ENCODE results near the gene HNRNPA1L2. TPM values are rescaled to one million over a fixed set of nuclear protein-coding genes. Genes with fewer than 3 reads are reported as not detected.

Gene HNRNPA1L2
- total RNA-seq, 1 experiment from 2014 or later = 9.1 TPM

DNA sequence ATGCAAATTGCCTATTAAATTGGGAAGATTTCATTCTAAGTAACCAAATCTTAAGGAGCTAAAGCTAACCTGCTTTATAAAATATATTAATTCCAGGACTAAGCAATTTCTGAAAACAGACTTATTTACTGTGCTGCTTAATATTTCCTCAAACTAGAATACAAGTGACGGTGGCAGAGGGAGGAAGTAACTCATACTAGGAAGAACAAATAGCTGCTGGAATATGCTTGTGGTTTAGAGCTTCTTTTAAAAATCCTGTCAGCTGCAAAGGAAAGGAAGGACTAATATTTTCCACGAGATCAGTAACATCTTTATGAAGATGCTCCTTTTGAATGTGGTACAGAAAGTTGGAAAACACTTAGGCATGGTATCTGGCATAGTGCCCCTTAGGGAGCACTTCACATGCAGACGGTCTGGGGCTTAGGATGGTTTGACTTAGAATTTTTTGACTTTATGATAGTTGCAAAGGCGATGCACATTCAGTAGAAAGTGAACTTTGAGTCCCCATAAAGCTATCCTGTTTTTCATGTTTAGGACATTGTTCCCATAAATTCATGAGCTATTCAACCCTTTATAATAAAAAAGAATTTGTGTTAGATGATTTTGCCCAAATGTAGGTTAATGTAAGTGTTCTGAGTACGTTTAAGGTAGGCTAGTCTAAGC, 3.4 kb upstream of the HNRNPA1L2 start:
- no TSS peak for BruUV-seq (replicated peaks)
- no peaks in the 10 kb centered on the region for H3K27me3 ChIP-seq (replicated peaks; ENCODE audit: control insufficient read depth, insufficient read depth, low read length)
- ChIA-PET POLR2A (interaction anchor here (0.6 to 1.3 kb wide), 2 partner anchors 13 to 15 kb away, joined by 4 to 6 read pairs; partner anchors contain the start of gene SUGT1), CTCF (interaction anchor here (0.7 to 0.9 kb wide), 2 partner anchors 13 to 99 kb away, joined by 3 to 4 read pairs; partner anchors contain the start of gene SUGT1)
- TF ChIP-seq, protein P1, sequence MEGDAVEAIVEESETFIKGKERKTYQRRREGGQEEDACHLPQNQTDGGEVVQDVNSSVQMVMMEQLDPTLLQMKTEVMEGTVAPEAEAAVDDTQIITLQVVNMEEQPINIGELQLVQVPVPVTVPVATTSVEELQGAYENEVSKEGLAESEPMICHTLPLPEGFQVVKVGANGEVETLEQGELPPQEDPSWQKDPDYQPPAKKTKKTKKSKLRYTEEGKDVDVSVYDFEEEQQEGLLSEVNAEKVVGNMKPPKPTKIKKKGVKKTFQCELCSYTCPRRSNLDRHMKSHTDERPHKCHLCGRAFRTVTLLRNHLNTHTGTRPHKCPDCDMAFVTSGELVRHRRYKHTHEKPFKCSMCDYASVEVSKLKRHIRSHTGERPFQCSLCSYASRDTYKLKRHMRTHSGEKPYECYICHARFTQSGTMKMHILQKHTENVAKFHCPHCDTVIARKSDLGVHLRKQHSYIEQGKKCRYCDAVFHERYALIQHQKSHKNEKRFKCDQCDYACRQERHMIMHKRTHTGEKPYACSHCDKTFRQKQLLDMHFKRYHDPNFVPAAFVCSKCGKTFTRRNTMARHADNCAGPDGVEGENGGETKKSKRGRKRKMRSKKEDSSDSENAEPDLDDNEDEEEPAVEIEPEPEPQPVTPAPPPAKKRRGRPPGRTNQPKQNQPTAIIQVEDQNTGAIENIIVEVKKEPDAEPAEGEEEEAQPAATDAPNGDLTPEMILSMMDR (IDR thresholded peaks at IDR 0.05; ENCODE audit: insufficient read depth in 1 of 2, low read depth in 1 of 2, low read length in 1 of 2, severe bottlenecking in 1 of 2, unreplicated experiment in 1 of 2) = no peak
- H3K36me3 ChIP-seq (ENCODE audit: control insufficient read depth, insufficient read depth, low read length) = no peaks in the 10 kb centered on the region
- intact Hi-C loops (cut with micrococcal nuclease; ENCODE audit: unreplicated experiment) = no loop called here
- H3K9me3 Mint-ChIP-seq (ENCODE audit: unreplicated experiment) = no peaks in the 10 kb centered on the region
- H3K9me3 ChIP-seq = no peaks in the 10 kb centered on the region
- no peaks in the 10 kb centered on the region for H3K27me3 Mint-ChIP-seq (ENCODE audit: insufficient read depth, unreplicated experiment)
- no peaks in the 10 kb centered on the region for H3K4me1 Mint-ChIP-seq (ENCODE audit: low read depth, unreplicated experiment)
- DNase-seq = no peak
- H3K4me3 Mint-ChIP-seq (ENCODE audit: unreplicated experiment) = no peak overlapping the region
- H3K4me3 ChIP-seq (ENCODE audit: low read depth, low read length) = no peak overlapping the region
- peaks cover 7% of the 10 kb centered on the region for H3K36me3 Mint-ChIP-seq (ENCODE audit: insufficient read depth, unreplicated experiment)
- no peak overlapping the region for H3K27ac Mint-ChIP-seq (ENCODE audit: unreplicated experiment)
- no peaks in the 10 kb centered on the region for H3K4me1 ChIP-seq

DNA sequence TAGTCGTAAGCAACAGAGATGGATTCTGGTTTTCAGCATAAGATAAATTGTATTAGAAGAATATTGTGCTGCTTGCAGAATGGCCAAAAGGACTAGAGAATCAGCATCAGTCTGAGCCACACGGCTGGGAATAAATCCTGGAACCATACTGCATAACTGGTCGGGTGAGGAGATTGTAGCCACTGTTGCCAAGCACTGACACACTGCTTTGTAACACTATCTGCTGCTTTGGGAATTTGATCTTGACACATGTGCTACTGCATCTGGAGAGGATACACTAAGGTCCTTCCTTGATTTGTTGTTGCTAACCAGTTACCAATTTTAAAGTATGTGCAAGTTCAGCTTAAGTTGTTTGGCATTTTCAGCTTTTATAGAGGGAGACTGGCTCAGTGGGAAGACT, 1.9 kb downstream of the HNRNPA1L2 start:
- intact Hi-C loops (cut with micrococcal nuclease; ENCODE audit: unreplicated experiment) = no loop called here
- H3K36me3 Mint-ChIP-seq (ENCODE audit: insufficient read depth, unreplicated experiment) = no peaks in the 10 kb centered on the region
- H3K27ac Mint-ChIP-seq (ENCODE audit: unreplicated experiment) = no peak overlapping the region
- no peak overlapping the region for H3K4me3 Mint-ChIP-seq (ENCODE audit: unreplicated experiment)
- H3K9me3 Mint-ChIP-seq (ENCODE audit: unreplicated experiment) = no peaks in the 10 kb centered on the region
- no peaks in the 10 kb centered on the region for H3K4me1 Mint-ChIP-seq (ENCODE audit: low read depth, unreplicated experiment)
- Histone ChIP-seq H3K27me3 (replicated peaks; ENCODE audit: control insufficient read depth, insufficient read depth, low read length) (no peaks in the 10 kb centered on the region), H3K36me3 (ENCODE audit: control insufficient read depth, insufficient read depth, low read length) (no peaks in the 10 kb centered on the region), H3K9me3 (no peaks in the 10 kb centered on the region), H3K4me3 (ENCODE audit: low read depth, low read length) (no peak overlapping the region), H3K4me1 (no peaks in the 10 kb centered on the region)
- no TSS peak for BruUV-seq (replicated peaks)
- H3K27me3 Mint-ChIP-seq (ENCODE audit: insufficient read depth, unreplicated experiment) = no peaks in the 10 kb centered on the region
- TF ChIP-seq, protein P1 (IDR thresholded peaks at IDR 0.05; ENCODE audit: insufficient read depth in 1 of 2, low read depth in 1 of 2, low read length in 1 of 2, severe bottlenecking in 1 of 2, unreplicated experiment in 1 of 2) = no peak
- ChIA-PET CTCF (no interaction called here), POLR2A (no interaction called here)
- no peak for DNase-seq

DNA sequence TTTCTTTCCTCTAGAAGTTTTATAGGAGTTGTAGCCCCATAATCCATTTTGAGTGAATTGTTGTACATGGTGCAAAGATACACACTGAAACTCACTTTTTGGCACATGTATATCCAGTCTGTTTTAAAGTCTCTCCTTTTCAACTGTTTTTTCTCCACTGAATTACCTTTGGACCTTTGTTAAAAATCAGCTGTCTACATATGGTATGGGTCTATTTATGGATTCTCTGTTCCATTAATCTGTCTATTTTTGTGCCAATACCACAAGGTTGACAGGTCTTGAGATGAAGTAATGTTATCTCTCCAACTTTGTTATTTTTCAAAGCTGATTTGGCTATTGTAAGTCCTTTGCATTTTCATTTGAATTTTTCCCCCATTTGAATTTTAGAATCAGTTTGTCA, 4.7 kb downstream of the HNRNPA1L2 start:
- peaks cover 9% of the 10 kb centered on the region for H3K4me1 ChIP-seq
- no peaks in the 10 kb centered on the region for H3K9me3 ChIP-seq
- H3K27ac Mint-ChIP-seq (ENCODE audit: unreplicated experiment) = no peak overlapping the region
- intact Hi-C loops (cut with micrococcal nuclease; ENCODE audit: unreplicated experiment) = no loop called here
- BruUV-seq (replicated peaks) = no TSS peak
- no peaks in the 10 kb centered on the region for H3K4me1 Mint-ChIP-seq (ENCODE audit: low read depth, unreplicated experiment)
- peaks cover 6% of the 10 kb centered on the region for H3K36me3 Mint-ChIP-seq (ENCODE audit: insufficient read depth, unreplicated experiment)
- H3K36me3 ChIP-seq (ENCODE audit: control insufficient read depth, insufficient read depth, low read length) = peaks cover 3% of the 10 kb centered on the region; the same call in 1 of the 2 replicates
- CTCF ChIA-PET = no interaction called here
- H3K4me3 Mint-ChIP-seq (ENCODE audit: unreplicated experiment) = no peak overlapping the region
- no peaks in the 10 kb centered on the region for H3K27me3 ChIP-seq (replicated peaks; ENCODE audit: control insufficient read depth, insufficient read depth, low read length)
- H3K4me3 ChIP-seq (ENCODE audit: low read depth, low read length) = no peak overlapping the region
- H3K9me3 Mint-ChIP-seq (ENCODE audit: unreplicated experiment) = no peaks in the 10 kb centered on the region
- POLR2A ChIA-PET = no interaction called here
- TF ChIP-seq, protein P1 (IDR thresholded peaks at IDR 0.05; ENCODE audit: insufficient read depth in 1 of 2, low read depth in 1 of 2, low read length in 1 of 2, severe bottlenecking in 1 of 2, unreplicated experiment in 1 of 2) = no peak
- H3K27me3 Mint-ChIP-seq (ENCODE audit: insufficient read depth, unreplicated experiment) = no peaks in the 10 kb centered on the region
- DNase-seq = no peak
